WTC11 (cell line): ENCODE results near the gene CBFA2T2. TPM values are rescaled to one million over a fixed set of nuclear protein-coding genes. Genes with fewer than 3 reads are reported as not detected.

Experiments used
- ATAC-seq: fragments of 200-7000 bp; cut with Tn5 transposase; 2 replicates; pipeline ENCODE4 v1.10.0; 2021; ENCODE audit warnings: mild to moderate bottlenecking, moderate library complexity
- CTCF ChIA-PET: fragments of 300-600 bp; sonication (Branson Sonifier 250); formaldehyde crosslinking; loops from one replicate; lab custom pipeline; 2021; ENCODE audit warnings: antibody characterized with exemption; lab: Charles Lee
- POLR2A ChIA-PET: fragments of 350-600 bp; sonication (Branson Sonifier 250); formaldehyde crosslinking; loops from one replicate; lab custom pipeline; 2021; ENCODE audit warnings: antibody characterized with exemption; lab: Charles Lee
- DNase-seq: peaks from one replicate; pipeline ENCODE4 v3.0.0; 2021; ENCODE audit warnings: low spot score
- H3K27ac Mint-ChIP-seq: 2 replicates; pipeline ENCODE4 v1.8.0; 2021; ENCODE audit warnings: mixed read lengths
- H3K27me3 Mint-ChIP-seq: 2 replicates; pipeline ENCODE4 v1.8.0; 2021; ENCODE audit warnings: low read depth, mild to moderate bottlenecking, moderate library complexity, mixed read lengths
- H3K36me3 Mint-ChIP-seq: 2 replicates; pipeline ENCODE4 v1.8.0; 2021; ENCODE audit warnings: mixed read lengths
- H3K4me1 Mint-ChIP-seq: 2 replicates; pipeline ENCODE4 v1.8.0; 2022; ENCODE audit warnings: mixed read lengths
- H3K4me3 Mint-ChIP-seq: 2 replicates; pipeline ENCODE4 v1.8.0; 2021; ENCODE audit warnings: mild to moderate bottlenecking, moderate library complexity, mixed read lengths
- H3K9me3 Mint-ChIP-seq: 2 replicates; pipeline ENCODE4 v1.8.0; 2021; ENCODE audit warnings: mixed read lengths
- ATF1 ChIP-seq: sonication (generic); formaldehyde crosslinking; IDR thresholded peaks from 2 replicates; pipeline ENCODE4 v1.8.1; 2023; ENCODE audit warnings: mild to moderate bottlenecking, moderate library complexity, missing genetic modification reagents
- MYBL2 ChIP-seq: sonication (generic); formaldehyde crosslinking; IDR thresholded peaks from 2 replicates; pipeline ENCODE4 v1.8.1; 2023; ENCODE audit warnings: mild to moderate bottlenecking, moderate library complexity, missing genetic modification reagents
- PRRX2 ChIP-seq: fragments of 250-450 bp; sonication (Bioruptor Pico); IDR thresholded peaks from 2 replicates; pipeline ENCODE4 v1.8.0; 2021; ENCODE audit warnings: mild to moderate bottlenecking
- STAT6 ChIP-seq: sonication (generic); formaldehyde crosslinking; conservative IDR thresholded peaks from 2 replicates; pipeline ENCODE4 v1.8.1; 2023; ENCODE audit warnings: mild to moderate bottlenecking, low read depth, missing genetic modification reagents, moderate library complexity
- TEAD4 ChIP-seq: sonication (generic); formaldehyde crosslinking; IDR thresholded peaks from 2 replicates; pipeline ENCODE4 v1.8.0; 2022; ENCODE audit warnings: mild to moderate bottlenecking, missing genetic modification reagents
- TP53 ChIP-seq: sonication (generic); formaldehyde crosslinking; IDR thresholded peaks from 2 replicates; pipeline ENCODE4 v1.8.1; 2023; ENCODE audit warnings: mild to moderate bottlenecking, missing genetic modification reagents
- USF1 ChIP-seq: sonication (generic); formaldehyde crosslinking; IDR thresholded peaks from 2 replicates; pipeline ENCODE4 v1.8.0; 2022; ENCODE audit warnings: mild to moderate bottlenecking, missing genetic modification reagents
- ZBTB21 ChIP-seq: sonication (generic); formaldehyde crosslinking; IDR thresholded peaks from 2 replicates; pipeline ENCODE4 v1.8.1; 2023; ENCODE audit warnings: mild to moderate bottlenecking, missing genetic modification reagents, borderline replicate concordance
- ZMAT4 ChIP-seq: fragments of 250-450 bp; sonication (Bioruptor Pico); IDR thresholded peaks from 2 replicates; pipeline ENCODE4 v1.9.0; 2021; ENCODE audit warnings: mild to moderate bottlenecking
- total RNA-seq: library from RNA; stranded (reverse); gene quantifications from 3 replicates; pipeline ENCODE4 v1.2.3, GENCODE V29; 2021
- TF ChIP-seq, protein P1 (sequence below): fragments of 250-450 bp; sonication (Bioruptor Pico); IDR thresholded peaks from 2 replicates; pipeline ENCODE4 v1.8.0; 2021; ENCODE audit warnings: mild to moderate bottlenecking
- TF ChIP-seq, protein P2 (sequence below): sonication (generic); formaldehyde crosslinking; IDR thresholded peaks from 2 replicates; pipeline ENCODE4 v1.8.1; 2022; ENCODE audit warnings: mild to moderate bottlenecking, moderate library complexity, missing genetic modification reagents
- TF ChIP-seq, protein P3 (sequence below): fragments of 250-450 bp; sonication (Bioruptor Pico); IDR thresholded peaks from 2 replicates; pipeline ENCODE4 v1.9.0; 2021; ENCODE audit warnings: moderate library complexity, mild to moderate bottlenecking, inconsistent platforms, borderline replicate concordance
- TF ChIP-seq, protein P4 (sequence below): sonication (generic); formaldehyde crosslinking; conservative IDR thresholded peaks from 2 replicates; pipeline ENCODE4 v1.8.1; 2022; ENCODE audit warnings: mild to moderate bottlenecking, missing genetic modification reagents
- TF ChIP-seq, protein P5 (sequence below): sonication (generic); formaldehyde crosslinking; IDR thresholded peaks from 2 replicates; pipeline ENCODE4 v1.8.1; 2023; ENCODE audit warnings: mild to moderate bottlenecking, missing genetic modification reagents, borderline replicate concordance
- TF ChIP-seq, protein P6 (sequence below): sonication (generic); formaldehyde crosslinking; IDR thresholded peaks from 2 replicates; pipeline ENCODE4 v1.8.1; 2023; ENCODE audit warnings: mild to moderate bottlenecking, missing genetic modification reagents
- TF ChIP-seq, protein P7 (sequence below): sonication (generic); formaldehyde crosslinking; IDR thresholded peaks from 2 replicates; pipeline ENCODE4 v1.8.1; 2023; ENCODE audit warnings: mild to moderate bottlenecking, moderate library complexity, missing genetic modification reagents

Gene CBFA2T2
- total RNA-seq, 1 experiment from 2014 or later = 22.1 TPM

DNA sequence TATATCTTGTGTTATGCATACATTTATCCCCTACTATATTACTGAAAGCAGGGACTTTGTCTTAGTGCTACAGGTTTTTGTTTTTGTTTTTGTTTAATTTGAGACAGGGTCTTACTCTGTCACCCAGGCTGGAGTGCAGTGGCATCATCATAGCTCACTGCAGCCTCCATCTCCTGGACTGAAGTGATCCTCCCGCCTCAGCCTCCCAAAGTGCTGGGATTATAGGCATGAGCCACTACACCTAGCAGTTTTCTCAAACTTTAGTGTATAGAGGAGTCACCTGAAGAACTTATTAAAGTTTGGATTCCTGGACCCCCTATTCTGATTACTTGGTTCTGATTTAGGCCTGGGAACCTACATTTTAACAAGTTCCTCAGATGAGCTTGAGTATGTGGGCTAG, 51.9 kb downstream of the CBFA2T2 start (continued):
- TF ChIP-seq, protein P1, sequence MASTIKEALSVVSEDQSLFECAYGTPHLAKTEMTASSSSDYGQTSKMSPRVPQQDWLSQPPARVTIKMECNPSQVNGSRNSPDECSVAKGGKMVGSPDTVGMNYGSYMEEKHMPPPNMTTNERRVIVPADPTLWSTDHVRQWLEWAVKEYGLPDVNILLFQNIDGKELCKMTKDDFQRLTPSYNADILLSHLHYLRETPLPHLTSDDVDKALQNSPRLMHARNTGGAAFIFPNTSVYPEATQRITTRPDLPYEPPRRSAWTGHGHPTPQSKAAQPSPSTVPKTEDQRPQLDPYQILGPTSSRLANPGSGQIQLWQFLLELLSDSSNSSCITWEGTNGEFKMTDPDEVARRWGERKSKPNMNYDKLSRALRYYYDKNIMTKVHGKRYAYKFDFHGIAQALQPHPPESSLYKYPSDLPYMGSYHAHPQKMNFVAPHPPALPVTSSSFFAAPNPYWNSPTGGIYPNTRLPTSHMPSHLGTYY (CRISPR knock-in tag) = no peak
- TF ChIP-seq TEAD4 (CRISPR knock-in tag) (no peak), STAT6 (CRISPR knock-in tag) (no peak)
- TF ChIP-seq, protein P2, sequence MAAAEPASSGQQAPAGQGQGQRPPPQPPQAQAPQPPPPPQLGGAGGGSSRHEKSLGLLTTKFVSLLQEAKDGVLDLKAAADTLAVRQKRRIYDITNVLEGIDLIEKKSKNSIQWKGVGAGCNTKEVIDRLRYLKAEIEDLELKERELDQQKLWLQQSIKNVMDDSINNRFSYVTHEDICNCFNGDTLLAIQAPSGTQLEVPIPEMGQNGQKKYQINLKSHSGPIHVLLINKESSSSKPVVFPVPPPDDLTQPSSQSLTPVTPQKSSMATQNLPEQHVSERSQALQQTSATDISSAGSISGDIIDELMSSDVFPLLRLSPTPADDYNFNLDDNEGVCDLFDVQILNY (CRISPR knock-in tag) = no peak

DNA sequence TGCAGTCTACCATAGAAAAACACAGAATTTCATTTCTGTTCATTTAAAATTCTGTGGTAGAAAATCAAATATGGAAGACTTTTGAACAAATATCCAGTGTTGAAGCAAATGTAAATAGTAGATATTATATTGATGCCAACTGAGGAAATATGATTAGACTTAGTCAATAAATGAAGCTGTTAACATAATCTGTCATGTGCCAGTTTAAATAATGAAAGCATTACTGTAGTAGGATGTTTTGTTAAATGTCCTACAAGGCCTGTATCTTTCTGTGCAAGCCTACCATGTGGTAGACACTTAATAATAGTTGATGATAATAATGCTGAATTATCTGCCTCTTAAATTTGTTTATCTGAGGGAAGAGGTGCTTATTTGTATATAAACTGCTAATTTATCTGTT, 55.9 kb downstream of the CBFA2T2 start:
- H3K27ac Mint-ChIP-seq = no peak overlapping the region
- DNase-seq (no peak), ATAC-seq (no peak)
- H3K4me1 Mint-ChIP-seq = no peaks in the 10 kb centered on the region; the same call in 1 of the 2 replicates
- no peaks in the 10 kb centered on the region for H3K9me3 Mint-ChIP-seq
- POLR2A ChIA-PET = no interaction called here
- TF ChIP-seq ATF1 (CRISPR knock-in tag) (no peak), TP53 (CRISPR knock-in tag) (no peak), ZBTB21 (CRISPR knock-in tag) (no peak), ZMAT4 (no peak)
- TF ChIP-seq, protein P3, sequence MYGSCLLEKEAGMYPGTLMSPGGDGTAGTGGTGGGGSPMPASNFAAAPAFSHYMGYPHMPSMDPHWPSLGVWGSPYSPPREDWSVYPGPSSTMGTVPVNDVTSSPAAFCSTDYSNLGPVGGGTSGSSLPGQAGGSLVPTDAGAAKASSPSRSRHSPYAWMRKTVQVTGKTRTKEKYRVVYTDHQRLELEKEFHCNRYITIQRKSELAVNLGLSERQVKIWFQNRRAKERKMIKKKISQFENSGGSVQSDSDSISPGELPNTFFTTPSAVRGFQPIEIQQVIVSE (CRISPR knock-in tag) = no peak
- TF ChIP-seq, protein P4, sequence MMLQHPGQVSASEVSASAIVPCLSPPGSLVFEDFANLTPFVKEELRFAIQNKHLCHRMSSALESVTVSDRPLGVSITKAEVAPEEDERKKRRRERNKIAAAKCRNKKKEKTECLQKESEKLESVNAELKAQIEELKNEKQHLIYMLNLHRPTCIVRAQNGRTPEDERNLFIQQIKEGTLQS (CRISPR knock-in tag) = no peak
- no peaks in the 10 kb centered on the region for H3K27me3 Mint-ChIP-seq
- no peaks in the 10 kb centered on the region; the same call in 1 of the 2 replicates for H3K36me3 Mint-ChIP-seq
- CTCF ChIA-PET = interaction anchor here (0.7 kb wide), 1 partner anchor 131 kb away, joined by 3 read pairs; no protein-coding TSS in a partner anchor
- H3K4me3 Mint-ChIP-seq = no peak overlapping the region

DNA sequence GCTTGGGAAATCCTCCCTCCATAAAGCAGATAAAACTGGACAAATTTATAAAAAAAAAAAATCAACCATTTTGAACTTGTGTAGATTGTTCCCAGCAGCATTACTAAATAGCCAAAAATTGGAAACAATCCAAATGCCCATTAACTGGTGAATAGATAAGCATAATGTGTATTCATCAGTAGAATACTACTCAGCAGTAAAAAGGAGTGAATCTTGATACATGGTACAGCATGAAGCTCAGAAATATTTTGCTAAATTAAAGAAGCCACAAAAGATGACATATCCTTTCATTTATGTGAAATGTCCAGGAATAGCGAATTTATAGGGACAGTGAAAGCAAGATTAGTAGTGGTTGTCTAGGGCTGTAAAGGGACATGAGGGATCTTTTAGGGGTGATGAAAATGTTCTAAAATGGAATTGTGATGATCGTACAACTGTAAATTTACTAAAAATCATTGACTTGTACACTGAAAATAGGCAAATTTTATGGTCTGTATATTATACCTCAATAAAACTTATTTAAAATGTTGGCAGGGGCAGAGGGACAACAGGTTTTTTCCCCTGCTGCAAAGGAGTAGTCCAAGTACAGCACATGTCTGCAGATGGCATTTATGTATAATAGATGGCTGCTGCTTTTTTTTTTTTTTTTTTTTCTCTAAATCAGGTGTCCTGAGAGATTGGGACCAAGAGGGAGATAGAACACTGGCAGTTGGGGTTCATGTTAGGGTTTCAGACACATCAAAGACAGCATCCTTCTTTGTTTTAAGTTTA, 59.5 kb downstream of the CBFA2T2 start:
- Mint-ChIP-seq H3K4me3 (no peak overlapping the region), H3K4me1 (no peaks in the 10 kb centered on the region), H3K9me3 (no peaks in the 10 kb centered on the region), H3K27me3 (no peaks in the 10 kb centered on the region), H3K36me3 (peaks cover 3% of the 10 kb centered on the region; the same call in 1 of the 2 replicates), H3K27ac (no peak overlapping the region)
- ChIA-PET CTCF (no interaction called here), POLR2A (no interaction called here)
- DNase-seq = no peak
- no peak for ATAC-seq
- TF ChIP-seq USF1 (CRISPR knock-in tag) = no peak
- TF ChIP-seq, protein P5, sequence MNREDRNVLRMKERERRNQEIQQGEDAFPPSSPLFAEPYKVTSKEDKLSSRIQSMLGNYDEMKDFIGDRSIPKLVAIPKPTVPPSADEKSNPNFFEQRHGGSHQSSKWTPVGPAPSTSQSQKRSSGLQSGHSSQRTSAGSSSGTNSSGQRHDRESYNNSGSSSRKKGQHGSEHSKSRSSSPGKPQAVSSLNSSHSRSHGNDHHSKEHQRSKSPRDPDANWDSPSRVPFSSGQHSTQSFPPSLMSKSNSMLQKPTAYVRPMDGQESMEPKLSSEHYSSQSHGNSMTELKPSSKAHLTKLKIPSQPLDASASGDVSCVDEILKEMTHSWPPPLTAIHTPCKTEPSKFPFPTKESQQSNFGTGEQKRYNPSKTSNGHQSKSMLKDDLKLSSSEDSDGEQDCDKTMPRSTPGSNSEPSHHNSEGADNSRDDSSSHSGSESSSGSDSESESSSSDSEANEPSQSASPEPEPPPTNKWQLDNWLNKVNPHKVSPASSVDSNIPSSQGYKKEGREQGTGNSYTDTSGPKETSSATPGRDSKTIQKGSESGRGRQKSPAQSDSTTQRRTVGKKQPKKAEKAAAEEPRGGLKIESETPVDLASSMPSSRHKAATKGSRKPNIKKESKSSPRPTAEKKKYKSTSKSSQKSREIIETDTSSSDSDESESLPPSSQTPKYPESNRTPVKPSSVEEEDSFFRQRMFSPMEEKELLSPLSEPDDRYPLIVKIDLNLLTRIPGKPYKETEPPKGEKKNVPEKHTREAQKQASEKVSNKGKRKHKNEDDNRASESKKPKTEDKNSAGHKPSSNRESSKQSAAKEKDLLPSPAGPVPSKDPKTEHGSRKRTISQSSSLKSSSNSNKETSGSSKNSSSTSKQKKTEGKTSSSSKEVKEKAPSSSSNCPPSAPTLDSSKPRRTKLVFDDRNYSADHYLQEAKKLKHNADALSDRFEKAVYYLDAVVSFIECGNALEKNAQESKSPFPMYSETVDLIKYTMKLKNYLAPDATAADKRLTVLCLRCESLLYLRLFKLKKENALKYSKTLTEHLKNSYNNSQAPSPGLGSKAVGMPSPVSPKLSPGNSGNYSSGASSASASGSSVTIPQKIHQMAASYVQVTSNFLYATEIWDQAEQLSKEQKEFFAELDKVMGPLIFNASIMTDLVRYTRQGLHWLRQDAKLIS (CRISPR knock-in tag) = no peak
- TF ChIP-seq, protein P6, sequence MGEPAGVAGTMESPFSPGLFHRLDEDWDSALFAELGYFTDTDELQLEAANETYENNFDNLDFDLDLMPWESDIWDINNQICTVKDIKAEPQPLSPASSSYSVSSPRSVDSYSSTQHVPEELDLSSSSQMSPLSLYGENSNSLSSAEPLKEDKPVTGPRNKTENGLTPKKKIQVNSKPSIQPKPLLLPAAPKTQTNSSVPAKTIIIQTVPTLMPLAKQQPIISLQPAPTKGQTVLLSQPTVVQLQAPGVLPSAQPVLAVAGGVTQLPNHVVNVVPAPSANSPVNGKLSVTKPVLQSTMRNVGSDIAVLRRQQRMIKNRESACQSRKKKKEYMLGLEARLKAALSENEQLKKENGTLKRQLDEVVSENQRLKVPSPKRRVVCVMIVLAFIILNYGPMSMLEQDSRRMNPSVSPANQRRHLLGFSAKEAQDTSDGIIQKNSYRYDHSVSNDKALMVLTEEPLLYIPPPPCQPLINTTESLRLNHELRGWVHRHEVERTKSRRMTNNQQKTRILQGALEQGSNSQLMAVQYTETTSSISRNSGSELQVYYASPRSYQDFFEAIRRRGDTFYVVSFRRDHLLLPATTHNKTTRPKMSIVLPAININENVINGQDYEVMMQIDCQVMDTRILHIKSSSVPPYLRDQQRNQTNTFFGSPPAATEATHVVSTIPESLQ (CRISPR knock-in tag) = no peak
- no peak for TF ChIP-seq PRRX2 (CRISPR knock-in tag)
- TF ChIP-seq, protein P7, sequence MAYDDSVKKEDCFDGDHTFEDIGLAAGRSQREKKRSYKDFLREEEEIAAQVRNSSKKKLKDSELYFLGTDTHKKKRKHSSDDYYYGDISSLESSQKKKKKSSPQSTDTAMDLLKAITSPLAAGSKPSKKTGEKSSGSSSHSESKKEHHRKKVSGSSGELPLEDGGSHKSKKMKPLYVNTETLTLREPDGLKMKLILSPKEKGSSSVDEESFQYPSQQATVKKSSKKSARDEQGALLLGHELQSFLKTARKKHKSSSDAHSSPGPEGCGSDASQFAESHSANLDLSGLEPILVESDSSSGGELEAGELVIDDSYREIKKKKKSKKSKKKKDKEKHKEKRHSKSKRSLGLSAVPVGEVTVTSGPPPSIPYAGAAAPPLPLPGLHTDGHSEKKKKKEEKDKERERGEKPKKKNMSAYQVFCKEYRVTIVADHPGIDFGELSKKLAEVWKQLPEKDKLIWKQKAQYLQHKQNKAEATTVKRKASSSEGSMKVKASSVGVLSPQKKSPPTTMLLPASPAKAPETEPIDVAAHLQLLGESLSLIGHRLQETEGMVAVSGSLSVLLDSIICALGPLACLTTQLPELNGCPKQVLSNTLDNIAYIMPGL (CRISPR knock-in tag) = no peak
- no peak for TF ChIP-seq MYBL2 (CRISPR knock-in tag)
